WTC11 (cell line): ENCODE results near the gene PMP22.

ENCODE experiments used
- CTCF ChIP-seq: fragments of 200-600 bp; IDR thresholded peaks from 2 replicates; pipeline ENCODE4 v1.8.0; 2022; ENCODE audit warnings: antibody characterized with exemption
- ESRRA ChIP-seq: sonication (generic); formaldehyde crosslinking; IDR thresholded peaks from 2 replicates; pipeline ENCODE4 v1.8.1; 2022; ENCODE audit warnings: mild to moderate bottlenecking, missing genetic modification reagents, borderline replicate concordance
- NR3C1 ChIP-seq: sonication (generic); formaldehyde crosslinking; conservative IDR thresholded peaks from 2 replicates; pipeline ENCODE4 v1.8.1; 2023; ENCODE audit warnings: low read depth, mild to moderate bottlenecking, missing genetic modification reagents
- TF ChIP-seq, protein P1 (sequence below): sonication (generic); formaldehyde crosslinking; IDR thresholded peaks from 2 replicates; pipeline ENCODE4 v1.8.0; 2022; ENCODE audit warnings: mild to moderate bottlenecking, missing genetic modification reagents
- TF ChIP-seq, protein P2 (sequence below): sonication (generic); formaldehyde crosslinking; IDR thresholded peaks from 2 replicates; pipeline ENCODE4 v1.8.1; 2023; ENCODE audit warnings: mild to moderate bottlenecking, moderate library complexity, missing genetic modification reagents

GRCh38 chr17:15267996-15268395, 2.9 kb upstream of the PMP22 start:
- TF ChIP-seq, protein P1, sequence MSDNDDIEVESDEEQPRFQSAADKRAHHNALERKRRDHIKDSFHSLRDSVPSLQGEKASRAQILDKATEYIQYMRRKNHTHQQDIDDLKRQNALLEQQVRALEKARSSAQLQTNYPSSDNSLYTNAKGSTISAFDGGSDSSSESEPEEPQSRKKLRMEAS: no peak
- TF ChIP-seq, protein P2, sequence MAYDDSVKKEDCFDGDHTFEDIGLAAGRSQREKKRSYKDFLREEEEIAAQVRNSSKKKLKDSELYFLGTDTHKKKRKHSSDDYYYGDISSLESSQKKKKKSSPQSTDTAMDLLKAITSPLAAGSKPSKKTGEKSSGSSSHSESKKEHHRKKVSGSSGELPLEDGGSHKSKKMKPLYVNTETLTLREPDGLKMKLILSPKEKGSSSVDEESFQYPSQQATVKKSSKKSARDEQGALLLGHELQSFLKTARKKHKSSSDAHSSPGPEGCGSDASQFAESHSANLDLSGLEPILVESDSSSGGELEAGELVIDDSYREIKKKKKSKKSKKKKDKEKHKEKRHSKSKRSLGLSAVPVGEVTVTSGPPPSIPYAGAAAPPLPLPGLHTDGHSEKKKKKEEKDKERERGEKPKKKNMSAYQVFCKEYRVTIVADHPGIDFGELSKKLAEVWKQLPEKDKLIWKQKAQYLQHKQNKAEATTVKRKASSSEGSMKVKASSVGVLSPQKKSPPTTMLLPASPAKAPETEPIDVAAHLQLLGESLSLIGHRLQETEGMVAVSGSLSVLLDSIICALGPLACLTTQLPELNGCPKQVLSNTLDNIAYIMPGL (CRISPR knock-in tag): no peak
- no peak for TF ChIP-seq CTCF
- no peak for TF ChIP-seq NR3C1 (CRISPR knock-in tag)
- no peak for TF ChIP-seq ESRRA (CRISPR knock-in tag)
